PFSK-1 (cell line): ENCODE data around the gene MBNL2.

Source experiments
- POLR2AphosphoS5 ChIP-seq: IDR thresholded peaks from 2 replicates; pipeline ENCODE4 v1.6.1; 2012; ENCODE audit warnings: low read depth, mild to moderate bottlenecking, control low read depth, low read length, moderate library complexity
- SIN3A ChIP-seq: IDR thresholded peaks from 2 replicates; pipeline ENCODE4 v1.6.1; 2012; ENCODE audit warnings: mild to moderate bottlenecking, low read length, moderate library complexity, borderline replicate concordance; ENCODE audit not compliant: insufficient read depth
- TAF1 ChIP-seq: IDR thresholded peaks from 2 replicates; pipeline ENCODE4 v1.6.1; 2012; ENCODE audit warnings: low read length, control low read depth, borderline replicate concordance; ENCODE audit not compliant: insufficient read depth
- TF ChIP-seq, protein P1 (sequence below), 2 experiments: IDR thresholded peaks; 2 replicates each; pipeline versions ENCODE4 v1.6.1 to v1.8.0; 2011 to 2012; ENCODE audit warnings: low read depth in 2 of 2, low read length in 2 of 2, control low read depth in 1 of 2, inconsistent platforms in 1 of 2, mild to moderate bottlenecking in 1 of 2, moderate library complexity in 1 of 2; ENCODE audit not compliant: insufficient read depth in 1 of 2

DNA sequence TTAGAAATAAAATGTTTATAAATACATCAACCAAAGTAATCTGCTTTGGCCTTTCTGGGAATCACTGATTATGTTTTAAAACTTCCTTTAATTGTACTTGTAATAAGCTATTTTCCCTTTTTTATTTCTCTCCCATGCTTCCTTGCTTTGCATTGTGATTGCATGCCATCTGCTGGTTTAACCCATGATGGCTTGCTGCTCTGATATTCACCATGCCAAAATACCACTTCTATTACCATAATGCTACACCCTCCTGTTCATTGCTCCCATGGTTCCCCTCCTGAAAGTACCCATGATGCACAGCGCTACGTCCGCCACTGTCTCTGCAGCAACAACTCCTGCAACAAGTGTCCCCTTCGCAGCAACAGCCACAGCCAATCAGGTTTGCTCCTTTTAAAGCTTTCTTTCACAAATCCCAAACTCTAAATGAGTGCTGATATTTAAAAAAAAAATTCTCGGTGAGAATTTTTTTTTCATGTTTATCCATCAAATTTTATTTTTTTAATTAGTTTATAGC lies 144.1 kb downstream of the MBNL2 start:
- TF ChIP-seq POLR2AphosphoS5 = no peak
- TF ChIP-seq, protein P1, sequence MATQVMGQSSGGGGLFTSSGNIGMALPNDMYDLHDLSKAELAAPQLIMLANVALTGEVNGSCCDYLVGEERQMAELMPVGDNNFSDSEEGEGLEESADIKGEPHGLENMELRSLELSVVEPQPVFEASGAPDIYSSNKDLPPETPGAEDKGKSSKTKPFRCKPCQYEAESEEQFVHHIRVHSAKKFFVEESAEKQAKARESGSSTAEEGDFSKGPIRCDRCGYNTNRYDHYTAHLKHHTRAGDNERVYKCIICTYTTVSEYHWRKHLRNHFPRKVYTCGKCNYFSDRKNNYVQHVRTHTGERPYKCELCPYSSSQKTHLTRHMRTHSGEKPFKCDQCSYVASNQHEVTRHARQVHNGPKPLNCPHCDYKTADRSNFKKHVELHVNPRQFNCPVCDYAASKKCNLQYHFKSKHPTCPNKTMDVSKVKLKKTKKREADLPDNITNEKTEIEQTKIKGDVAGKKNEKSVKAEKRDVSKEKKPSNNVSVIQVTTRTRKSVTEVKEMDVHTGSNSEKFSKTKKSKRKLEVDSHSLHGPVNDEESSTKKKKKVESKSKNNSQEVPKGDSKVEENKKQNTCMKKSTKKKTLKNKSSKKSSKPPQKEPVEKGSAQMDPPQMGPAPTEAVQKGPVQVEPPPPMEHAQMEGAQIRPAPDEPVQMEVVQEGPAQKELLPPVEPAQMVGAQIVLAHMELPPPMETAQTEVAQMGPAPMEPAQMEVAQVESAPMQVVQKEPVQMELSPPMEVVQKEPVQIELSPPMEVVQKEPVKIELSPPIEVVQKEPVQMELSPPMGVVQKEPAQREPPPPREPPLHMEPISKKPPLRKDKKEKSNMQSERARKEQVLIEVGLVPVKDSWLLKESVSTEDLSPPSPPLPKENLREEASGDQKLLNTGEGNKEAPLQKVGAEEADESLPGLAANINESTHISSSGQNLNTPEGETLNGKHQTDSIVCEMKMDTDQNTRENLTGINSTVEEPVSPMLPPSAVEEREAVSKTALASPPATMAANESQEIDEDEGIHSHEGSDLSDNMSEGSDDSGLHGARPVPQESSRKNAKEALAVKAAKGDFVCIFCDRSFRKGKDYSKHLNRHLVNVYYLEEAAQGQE (IDR thresholded peaks at IDR 0.05; ENCODE audit: insufficient read depth in 1 of 2, low read depth in 2 of 2, low read length in 2 of 2) = no peak
- TF ChIP-seq TAF1 = no peak
- TF ChIP-seq SIN3A = no peak
